ENCODE data around the gene KIRREL1.

Gene KIRREL1

DNA sequence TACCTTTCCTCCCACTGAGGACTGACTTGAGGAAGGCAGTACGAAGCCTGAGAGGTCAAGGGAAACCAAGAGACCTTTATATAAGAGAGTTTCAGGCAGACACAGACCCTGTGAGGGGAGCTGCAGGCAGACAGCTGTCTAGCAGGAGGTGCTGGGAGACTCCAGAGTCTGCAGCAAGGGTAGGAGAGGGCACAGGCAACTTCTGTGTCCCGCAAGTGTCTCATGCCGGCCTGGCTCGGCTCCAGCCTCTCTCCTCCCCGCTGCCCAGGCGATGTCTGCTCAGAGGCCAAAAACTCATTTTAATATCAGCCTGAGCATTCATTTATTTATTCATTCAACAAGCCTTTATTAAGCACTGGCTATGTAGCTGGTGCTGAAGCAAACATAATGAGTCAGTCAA, 83.0 kb downstream of the KIRREL1 start:
- DNase-seq (ENCODE audit: low read depth) = no peak

DNA sequence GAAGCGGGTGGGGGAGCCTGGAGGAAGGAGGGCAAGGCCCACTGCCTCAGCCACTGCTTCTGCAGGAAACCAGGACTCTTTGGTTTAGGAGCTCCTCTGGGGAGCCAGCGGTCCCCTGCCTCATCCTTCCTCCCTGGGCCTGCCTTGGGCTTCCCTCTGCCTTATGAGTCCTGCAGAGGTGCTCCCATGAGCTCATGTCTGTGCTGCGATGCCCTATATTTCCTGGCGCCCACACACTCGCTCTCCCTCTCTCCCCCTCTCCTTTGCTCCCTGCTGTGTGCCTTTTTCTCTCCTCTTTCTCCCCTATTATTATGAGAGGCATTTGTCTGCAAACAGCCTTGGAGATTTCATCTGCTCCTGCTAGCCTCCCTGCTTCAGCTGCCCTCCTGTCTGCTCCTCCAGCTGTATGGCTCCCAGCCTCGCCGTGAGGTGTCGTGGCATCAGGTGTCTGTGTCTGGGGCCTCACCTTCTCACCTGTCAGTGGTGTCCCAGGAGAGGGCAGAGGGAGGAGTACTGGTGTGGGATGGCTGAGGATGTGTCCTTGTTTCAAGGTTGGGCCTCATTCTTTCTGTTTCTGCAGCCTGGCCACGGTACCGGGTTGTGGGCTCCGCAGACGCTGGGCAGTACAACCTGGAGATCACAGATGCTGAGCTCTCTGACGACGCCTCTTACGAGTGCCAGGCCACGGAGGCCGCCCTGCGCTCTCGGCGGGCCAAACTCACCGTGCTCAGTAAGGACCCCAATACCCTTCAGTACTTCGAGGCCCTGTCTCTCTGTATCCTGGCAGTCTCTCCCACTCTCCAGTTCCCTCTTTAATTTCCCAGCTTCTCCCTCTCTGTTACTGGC, 84.2 kb downstream of the KIRREL1 start:
- no peak for DNase-seq (ENCODE audit: low read depth)

GRCh38 chr1:158078569-158079080, 85.2 kb downstream of the KIRREL1 start:
- DNase-seq (ENCODE audit: low read depth) = no peak

DNA sequence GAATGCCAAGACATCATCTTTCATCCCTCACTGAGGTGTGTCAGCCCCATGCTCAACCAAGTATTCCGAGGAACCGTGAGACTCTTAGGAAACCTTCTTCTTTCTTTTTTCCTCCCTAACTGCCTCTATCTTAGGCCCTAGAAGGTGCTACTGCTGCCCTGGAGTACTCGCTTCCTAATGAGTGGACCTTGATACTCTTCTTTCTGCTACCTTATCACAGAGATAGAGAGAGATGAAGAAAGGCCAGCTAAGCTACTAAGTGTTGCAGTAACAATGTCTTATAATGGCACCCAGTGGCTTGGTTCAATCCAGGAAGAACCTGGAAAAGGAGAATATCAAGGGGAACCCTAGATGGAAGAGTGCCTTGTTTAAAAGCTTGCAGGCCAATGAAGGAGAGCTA, 86.6 kb downstream of the KIRREL1 start:
- no peak for DNase-seq (ENCODE audit: low read depth)

GRCh38 chr1:158084336-158084735, 90.9 kb downstream of the KIRREL1 start:
- no peak for DNase-seq (ENCODE audit: low read depth)

DNA sequence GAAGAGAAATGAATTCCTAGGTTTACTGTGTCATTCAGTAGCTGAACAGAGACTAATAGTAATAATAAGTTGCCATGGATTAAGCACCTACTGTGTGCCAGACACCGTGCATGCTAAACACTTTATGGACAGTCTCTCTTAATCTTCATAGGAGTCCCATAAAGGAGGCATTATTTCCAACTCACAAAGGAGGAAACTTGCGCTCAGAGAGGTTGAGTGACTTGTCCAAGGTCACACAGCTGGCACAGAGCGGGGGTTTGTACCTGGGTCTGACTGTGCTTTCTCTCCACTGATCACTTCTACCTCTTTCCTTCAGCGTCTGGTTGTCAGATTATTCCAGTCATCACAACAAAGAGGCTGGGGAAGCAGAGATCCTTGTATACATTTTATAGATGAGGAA, 91.3 kb downstream of the KIRREL1 start:
- no peak for DNase-seq (ENCODE audit: low read depth)

DNA sequence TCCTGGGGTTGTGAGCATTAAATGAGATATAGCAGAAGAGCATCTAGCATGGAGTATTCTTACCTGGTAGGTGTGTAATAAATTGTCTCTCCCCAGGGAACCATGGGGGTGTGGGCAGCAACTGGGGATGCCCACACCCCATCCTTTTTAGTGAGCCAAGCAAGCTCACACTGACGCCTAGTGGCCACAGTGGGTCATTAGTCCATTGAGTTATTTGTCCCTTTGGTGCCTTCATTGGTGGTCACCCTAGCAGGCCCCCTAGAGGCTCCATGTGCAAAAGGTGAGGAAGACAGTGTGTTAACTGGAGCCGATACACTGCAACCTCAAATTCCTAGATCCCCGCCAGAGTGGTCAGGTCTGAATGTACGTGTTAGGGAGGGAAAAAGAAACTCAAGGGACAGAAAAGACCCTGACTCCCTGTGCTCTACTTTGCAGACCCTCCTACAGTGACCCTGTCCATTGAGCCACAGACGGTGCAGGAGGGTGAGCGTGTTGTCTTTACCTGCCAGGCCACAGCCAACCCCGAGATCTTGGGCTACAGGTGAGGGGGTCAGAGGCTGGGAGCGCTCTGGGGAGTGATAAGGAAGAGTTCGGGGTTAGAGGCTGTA, 94.0 kb downstream of the KIRREL1 start:
- DNase-seq (ENCODE audit: low read depth) = peak; percentile 70

- no peak for DNase-seq (ENCODE audit: low read depth)
Measured at GRCh38 chr1:158089476-158089875, 96.0 kb downstream of the KIRREL1 start.

DNA sequence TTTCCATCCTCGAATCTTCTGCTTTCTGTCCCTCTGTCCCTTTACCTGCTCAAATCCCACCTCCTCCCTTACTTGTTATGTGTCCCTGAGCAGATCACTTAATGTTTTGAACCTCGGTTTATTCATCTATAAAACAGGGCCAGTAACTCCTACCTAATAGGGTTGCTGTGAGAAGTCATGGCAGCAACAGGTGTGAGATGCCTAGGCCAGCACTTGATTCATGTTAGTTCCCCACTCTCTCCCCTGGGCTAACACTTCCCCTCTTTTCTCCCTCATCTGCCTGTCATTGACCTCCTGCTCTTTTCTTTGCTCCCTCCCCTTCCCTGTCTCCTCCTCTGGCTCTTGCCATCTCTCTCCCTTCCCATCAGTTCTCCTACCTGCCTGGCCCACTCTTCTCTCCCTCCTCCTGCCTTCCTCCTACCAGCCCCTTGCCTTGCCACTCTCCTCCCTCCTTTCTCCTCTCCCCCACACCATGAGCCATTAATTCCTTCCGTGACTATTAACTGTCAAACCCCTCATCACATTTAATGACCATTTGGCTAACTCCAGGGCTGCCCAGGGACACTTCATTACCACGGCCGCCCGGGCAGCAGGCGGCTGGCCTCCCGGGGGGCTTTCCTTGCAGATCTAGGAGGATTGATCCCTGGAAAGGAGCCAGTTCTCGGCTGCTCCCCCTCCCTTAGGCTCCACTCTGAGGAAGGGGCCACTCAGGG, 96.6 kb downstream of the KIRREL1 start:
- no peak for DNase-seq (ENCODE audit: low read depth)

- DNase-seq (ENCODE audit: low read depth) = no peak
Measured at GRCh38 chr1:158093376-158093775, 99.9 kb downstream of the KIRREL1 start.

- DNase-seq (ENCODE audit: low read depth) = no peak
Measured at GRCh38 chr1:158094571-158094970, 101.1 kb downstream of the KIRREL1 start.

DNA sequence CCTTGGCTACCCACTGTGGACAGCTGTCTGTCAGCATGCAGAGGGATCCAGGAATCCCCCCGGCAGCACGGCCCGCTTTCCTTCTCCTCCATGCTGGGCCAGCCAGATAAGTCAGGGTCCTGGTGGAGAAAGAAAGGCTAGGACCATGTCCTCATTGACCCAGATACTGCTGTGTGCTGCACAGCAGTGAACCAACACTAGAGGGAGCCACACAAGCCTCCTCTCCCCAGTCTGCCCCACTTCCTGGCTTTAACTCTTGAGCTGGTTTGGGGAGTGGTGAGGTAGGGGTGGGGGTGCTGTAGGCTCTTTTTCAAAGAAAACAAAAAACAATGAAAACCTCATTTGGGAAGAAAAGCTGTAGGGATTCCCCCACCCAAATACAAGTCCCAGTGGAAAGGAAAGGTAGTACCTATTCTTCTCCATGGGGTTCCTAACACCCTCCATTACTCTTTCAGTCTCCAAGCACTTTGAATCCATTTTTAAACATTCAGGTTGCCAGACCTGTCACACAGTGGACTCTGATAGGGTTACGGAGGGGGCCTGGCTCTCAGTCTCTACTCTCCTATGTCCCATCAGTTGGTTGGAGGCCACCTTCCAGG, 102.4 kb downstream of the KIRREL1 start:
- DNase-seq (ENCODE audit: low read depth) = no peak

- no peak for DNase-seq (ENCODE audit: low read depth)
Measured at GRCh38 chr1:158098256-158098655, 104.8 kb downstream of the KIRREL1 start.

- no peak for DNase-seq (ENCODE audit: low read depth)
Measured at GRCh38 chr1:158099185-158099584, 105.7 kb downstream of the KIRREL1 start.

GRCh38 chr1:158100498-158100897, 107.1 kb downstream of the KIRREL1 start:
- no peak for DNase-seq (ENCODE audit: low read depth)

- DNase-seq (ENCODE audit: low read depth) = no peak
Measured at GRCh38 chr1:158101455-158101854, 108.0 kb downstream of the KIRREL1 start.

GRCh38 chr1:158101927-158102326, 108.5 kb downstream of the KIRREL1 start:
- DNase-seq (ENCODE audit: low read depth) = no peak

- no peak for DNase-seq (ENCODE audit: low read depth)
Measured at GRCh38 chr1:158102881-158103674, 109.6 kb downstream of the KIRREL1 start.

GRCh38 chr1:158103861-158104522, 110.5 kb downstream of the KIRREL1 start:
- no peak for DNase-seq (ENCODE audit: low read depth)

GRCh38 chr1:158104891-158105290, 111.4 kb downstream of the KIRREL1 start:
- DNase-seq (ENCODE audit: low read depth) = no peak

Data from fibroblast of the conjunctiva (primary cell).